Stimulated activated CD4-positive, alpha-beta T cell treated with anti-CD3 and anti-CD28 coated beads, Interleukin-12 subunit alpha, Interleukin-12 subunit beta, amount 100 ng/mL, for 4 hours (primary cell): ENCODE data around the gene ARHGAP21.

ENCODE experiments used
- DNase-seq: peaks from one replicate; pipeline ENCODE4 v3.0.0-alpha.2; 2020

The ARHGAP21 gene

GRCh38 chr10:24569828-24570657 lies 153.6 kb downstream of the ARHGAP21 start:
- DNase-seq = no peak

- no peak for DNase-seq
These were observed 154.3 kb downstream of the ARHGAP21 start for GRCh38 chr10:24569330-24569796.

- DNase-seq = no peak
These were observed 155.6 kb downstream of the ARHGAP21 start for GRCh38 chr10:24568042-24568441.

GRCh38 chr10:24561453-24561852 lies 162.2 kb downstream of the ARHGAP21 start:
- DNase-seq = no peak

GRCh38 chr10:24556750-24557742 lies 166.6 kb downstream of the ARHGAP21 start:
- DNase-seq = no peak

GRCh38 chr10:24556126-24556749 lies 167.4 kb downstream of the ARHGAP21 start:
- DNase-seq = no peak

GRCh38 chr10:24554036-24554435 lies 169.7 kb downstream of the ARHGAP21 start:
- DNase-seq = no peak

GRCh38 chr10:24553051-24553612 lies 170.6 kb downstream of the ARHGAP21 start:
- DNase-seq = no peak

- DNase-seq = no peak
These were observed 171.2 kb downstream of the ARHGAP21 start for GRCh38 chr10:24552346-24553016.

- DNase-seq = no peak
These were observed 172.5 kb downstream of the ARHGAP21 start for GRCh38 chr10:24551161-24551560.

- no peak for DNase-seq
These were observed 173.0 kb downstream of the ARHGAP21 start for GRCh38 chr10:24550680-24551079.

- no peak for DNase-seq
These were observed 178.1 kb downstream of the ARHGAP21 start for GRCh38 chr10:24545585-24545984.

- DNase-seq = no peak
These were observed 178.9 kb downstream of the ARHGAP21 start for GRCh38 chr10:24544776-24545175.

GRCh38 chr10:24542314-24543270 lies 181.1 kb downstream of the ARHGAP21 start:
- DNase-seq = no peak

GRCh38 chr10:24541239-24541753 lies 182.4 kb downstream of the ARHGAP21 start:
- DNase-seq = no peak

GRCh38 chr10:24536636-24537035 lies 187.1 kb downstream of the ARHGAP21 start:
- no peak for DNase-seq

- no peak for DNase-seq
These were observed 189.7 kb downstream of the ARHGAP21 start for GRCh38 chr10:24533981-24534380.
